ENCODE data around the gene FBXO10.

GRCh38 chr9:37542488-37542887 is 33.7 kb downstream of the FBXO10 start:
- TF ChIP-seq CTCF (IDR thresholded peaks at IDR 0.05; ENCODE audit: low read length), result no peak
- no peak for TF ChIP-seq EZH2 (optimal IDR thresholded peaks at IDR 0.05; ENCODE audit: low read depth, low read length)
